Right renal cortex interstitium (tissue), 3 donors: ENCODE measurements around the gene CCNF. TPM values are rescaled to one million over a fixed set of nuclear protein-coding genes. Genes with fewer than 3 reads are reported as not detected.
"Not testable (repeated sequence)": the region's sequence is repeated elsewhere in the genome, so short reads cannot be mapped to it uniquely, and the experiment has no call there.

Source experiments
- DNase-seq, 3 donors: peaks; one replicate each; pipeline ENCODE4 v3.0.0-alpha.2; 2013; ENCODE audit warnings: low read depth in 3 of 3, low spot score in 2 of 3
- polyA plus RNA-seq, 3 donors: library from polyadenylated mRNA; unstranded; fragments of 120-200 nt; gene quantifications; one replicate each; pipeline ENCODE4 v1.2.1, GENCODE V29; 2013; ENCODE audit not compliant: insufficient read length in 3 of 3

CCNF gene
- polyA plus RNA-seq, 3 donors, result 9.8 to 10.3 (median 9.9) TPM

DNA sequence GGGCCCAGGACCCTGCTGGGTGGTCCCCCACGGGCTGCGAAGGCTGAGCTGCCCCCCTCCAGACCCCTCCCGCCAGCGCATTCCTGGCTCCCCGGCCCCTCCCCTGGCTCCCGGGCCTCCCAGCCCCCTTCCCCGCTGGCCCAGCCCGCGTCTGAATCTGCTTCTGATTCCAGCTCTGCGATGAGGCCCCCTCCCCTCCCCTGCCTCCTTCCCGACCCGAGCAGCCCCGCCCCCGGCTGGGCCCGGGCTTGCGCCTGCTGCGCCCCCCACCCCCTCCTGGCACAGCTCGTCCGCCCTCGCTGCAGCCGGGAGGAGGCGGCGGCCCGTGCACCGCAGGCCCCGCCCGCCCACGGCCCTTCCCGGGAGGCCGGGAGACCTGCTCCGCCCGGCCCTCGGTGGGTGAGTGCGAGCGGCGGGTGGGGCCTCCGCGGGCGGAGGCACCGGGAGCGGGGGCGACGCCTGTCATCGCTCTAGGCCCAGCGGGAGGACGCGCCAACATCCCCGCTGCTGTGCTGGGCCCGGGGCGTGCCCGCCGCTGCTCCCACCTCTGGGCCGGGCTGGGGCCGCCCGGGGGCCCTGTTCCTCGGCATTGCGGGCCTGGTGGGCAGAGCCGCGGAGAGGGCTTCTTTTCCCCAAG is 41.9 kb downstream of the CCNF start, which contains the start of gene NTN3:
Gene NTN3 (plus strand): TSS at position 282 of the 637 bp plus-strand sequence. CDS start 405 bp downstream, outside the sequence.
- no peak for DNase-seq

DNA sequence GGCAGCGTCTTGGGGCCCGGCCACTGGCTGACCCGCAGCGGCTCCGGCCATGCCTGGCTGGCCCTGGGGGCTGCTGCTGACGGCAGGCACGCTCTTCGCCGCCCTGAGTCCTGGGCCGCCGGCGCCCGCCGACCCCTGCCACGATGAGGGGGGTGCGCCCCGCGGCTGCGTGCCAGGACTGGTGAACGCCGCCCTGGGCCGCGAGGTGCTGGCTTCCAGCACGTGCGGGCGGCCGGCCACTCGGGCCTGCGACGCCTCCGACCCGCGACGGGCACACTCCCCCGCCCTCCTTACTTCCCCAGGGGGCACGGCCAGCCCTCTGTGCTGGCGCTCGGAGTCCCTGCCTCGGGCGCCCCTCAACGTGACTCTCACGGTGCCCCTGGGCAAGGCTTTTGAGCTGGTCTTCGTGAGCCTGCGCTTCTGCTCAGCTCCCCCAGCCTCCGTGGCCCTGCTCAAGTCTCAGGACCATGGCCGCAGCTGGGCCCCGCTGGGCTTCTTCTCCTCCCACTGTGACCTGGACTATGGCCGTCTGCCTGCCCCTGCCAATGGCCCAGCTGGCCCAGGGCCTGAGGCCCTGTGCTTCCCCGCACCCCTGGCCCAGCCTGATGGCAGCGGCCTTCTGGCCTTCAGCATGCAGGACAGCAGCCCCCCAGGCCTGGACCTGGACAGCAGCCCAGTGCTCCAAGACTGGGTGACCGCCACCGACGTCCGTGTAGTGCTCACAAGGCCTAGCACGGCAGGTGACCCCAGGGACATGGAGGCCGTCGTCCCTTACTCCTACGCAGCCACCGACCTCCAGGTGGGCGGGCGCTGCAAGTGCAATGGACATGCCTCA is 42.6 kb downstream of the CCNF start:
- no peak for DNase-seq

DNA sequence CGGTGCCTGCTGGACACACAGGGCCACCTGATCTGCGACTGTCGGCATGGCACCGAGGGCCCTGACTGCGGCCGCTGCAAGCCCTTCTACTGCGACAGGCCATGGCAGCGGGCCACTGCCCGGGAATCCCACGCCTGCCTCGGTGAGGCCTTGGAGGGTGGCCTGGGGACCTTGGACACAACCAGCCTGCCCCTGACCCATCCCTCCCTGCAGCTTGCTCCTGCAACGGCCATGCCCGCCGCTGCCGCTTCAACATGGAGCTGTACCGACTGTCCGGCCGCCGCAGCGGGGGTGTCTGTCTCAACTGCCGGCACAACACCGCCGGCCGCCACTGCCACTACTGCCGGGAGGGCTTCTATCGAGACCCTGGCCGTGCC is 43.2 kb downstream of the CCNF start:
- DNase-seq, result no peak

DNA sequence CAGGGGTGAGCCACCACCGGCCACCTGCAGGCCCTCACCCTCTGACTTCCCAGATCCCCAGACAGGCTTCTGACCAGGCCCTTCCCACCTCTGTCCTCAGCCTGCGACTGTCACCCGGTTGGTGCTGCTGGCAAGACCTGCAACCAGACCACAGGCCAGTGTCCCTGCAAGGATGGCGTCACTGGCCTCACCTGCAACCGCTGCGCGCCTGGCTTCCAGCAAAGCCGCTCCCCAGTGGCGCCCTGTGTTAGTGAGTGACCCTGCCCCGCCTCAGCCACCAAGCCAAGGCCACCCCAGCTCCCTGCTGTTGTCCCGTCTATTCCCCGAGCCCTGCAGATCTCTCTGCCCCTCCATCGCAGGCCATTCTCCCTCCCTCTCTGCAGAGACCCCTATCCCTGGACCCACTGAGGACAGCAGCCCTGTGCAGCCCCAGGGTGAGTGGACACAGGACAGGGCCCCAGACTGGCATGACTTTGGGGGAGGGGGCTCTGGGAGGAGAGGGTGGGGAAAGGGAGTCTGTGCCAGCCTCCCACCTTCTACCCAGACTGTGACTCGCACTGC is 43.7 kb downstream of the CCNF start:
- no peak for DNase-seq

DNA sequence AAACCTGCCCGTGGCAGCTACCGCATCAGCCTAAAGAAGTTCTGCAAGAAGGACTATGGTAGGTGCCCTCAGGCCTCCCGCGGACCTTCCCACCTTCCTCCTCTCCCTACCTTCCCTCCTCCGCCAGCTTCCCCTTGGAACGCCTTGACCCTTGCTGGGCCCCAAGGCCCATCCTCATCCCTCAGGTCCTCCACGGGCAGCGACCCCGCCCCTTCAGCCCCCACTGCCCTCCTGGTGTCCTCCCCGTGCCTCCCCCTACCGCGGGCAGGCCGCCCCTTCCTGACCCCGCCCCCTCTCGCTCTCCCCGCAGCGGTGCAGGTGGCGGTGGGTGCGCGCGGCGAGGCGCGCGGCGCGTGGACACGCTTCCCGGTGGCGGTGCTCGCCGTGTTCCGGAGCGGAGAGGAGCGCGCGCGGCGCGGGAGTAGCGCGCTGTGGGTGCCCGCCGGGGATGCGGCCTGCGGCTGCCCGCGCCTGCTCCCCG is 44.2 kb downstream of the CCNF start:
- no peak for DNase-seq

DNA sequence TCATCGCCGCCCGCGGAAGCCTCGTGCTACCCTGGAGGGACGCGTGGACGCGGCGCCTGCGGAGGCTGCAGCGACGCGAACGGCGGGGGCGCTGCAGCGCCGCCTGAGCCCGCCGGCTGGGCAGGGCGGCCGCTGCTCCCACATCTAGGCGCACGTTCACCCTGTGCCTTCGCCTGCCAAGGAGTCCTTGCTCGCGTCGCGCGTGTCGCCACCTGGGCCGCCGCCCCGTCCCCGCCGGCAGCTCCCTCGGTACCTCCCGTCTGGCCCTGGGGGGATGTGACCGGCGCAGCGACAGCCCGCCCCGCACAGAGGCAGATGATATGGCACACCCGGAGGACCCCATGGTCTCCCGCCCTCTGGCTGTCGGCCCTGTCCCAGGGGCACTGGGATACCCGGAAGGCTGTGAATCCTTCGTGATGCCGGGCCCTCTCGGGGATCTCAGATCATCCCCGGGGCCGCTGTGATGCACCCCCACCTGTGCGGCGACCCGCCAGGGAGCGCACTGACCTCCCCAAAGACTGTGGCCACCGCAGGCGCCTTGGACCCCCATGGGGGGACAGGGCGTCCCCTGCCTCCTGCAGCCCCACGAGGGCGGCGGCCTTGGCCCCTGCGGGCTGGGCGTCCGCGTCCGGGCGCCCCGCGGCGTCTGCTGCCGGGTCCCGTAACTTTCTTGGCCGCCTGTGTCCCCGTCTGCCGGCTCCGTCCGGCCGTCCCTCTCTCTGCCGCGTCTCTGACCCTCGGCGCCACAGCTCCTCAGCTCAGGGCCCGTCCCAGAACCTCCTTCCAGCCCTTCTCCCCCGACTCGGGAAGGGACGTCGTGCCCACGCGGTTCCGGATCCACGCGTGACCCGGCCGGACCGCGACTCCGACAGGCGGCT is 45.0 kb downstream of the CCNF start:
- no peak for DNase-seq

DNA sequence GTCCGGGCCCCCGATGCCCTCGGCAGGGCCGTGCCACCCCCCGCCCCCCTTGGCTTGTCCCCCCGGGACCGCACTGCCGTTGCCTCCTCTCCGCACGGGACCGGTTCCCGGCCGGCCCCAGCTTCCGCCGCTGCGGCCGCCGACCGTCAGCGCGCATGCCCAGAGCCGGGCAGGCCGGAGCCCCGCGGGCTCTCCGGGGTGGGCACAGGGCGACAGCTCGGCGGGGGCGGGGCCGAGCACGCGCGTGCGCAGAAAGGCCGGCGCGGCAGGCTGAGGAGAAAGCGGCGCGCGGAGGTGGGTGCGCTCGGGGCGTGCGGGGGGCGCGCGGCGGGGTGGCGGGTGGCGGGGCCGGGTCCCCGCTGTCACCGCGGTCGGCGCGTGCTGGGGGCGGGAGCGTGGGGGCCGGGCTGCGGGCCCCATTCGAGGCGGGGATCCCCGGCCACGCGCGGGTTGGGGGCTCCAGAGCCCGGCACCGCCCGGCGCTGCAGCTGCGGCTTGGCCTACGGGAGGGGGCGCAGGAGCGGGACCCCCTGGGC is 45.7 kb downstream of the CCNF start, which contains the start of gene TBC1D24:
Gene TBC1D24 (plus strand): TSS at position 251 of the 536 bp plus-strand sequence. CDS start 21,022 bp downstream, outside the sequence.
- peak in 1 of 3 donors; percentile 69 for DNase-seq

DNA sequence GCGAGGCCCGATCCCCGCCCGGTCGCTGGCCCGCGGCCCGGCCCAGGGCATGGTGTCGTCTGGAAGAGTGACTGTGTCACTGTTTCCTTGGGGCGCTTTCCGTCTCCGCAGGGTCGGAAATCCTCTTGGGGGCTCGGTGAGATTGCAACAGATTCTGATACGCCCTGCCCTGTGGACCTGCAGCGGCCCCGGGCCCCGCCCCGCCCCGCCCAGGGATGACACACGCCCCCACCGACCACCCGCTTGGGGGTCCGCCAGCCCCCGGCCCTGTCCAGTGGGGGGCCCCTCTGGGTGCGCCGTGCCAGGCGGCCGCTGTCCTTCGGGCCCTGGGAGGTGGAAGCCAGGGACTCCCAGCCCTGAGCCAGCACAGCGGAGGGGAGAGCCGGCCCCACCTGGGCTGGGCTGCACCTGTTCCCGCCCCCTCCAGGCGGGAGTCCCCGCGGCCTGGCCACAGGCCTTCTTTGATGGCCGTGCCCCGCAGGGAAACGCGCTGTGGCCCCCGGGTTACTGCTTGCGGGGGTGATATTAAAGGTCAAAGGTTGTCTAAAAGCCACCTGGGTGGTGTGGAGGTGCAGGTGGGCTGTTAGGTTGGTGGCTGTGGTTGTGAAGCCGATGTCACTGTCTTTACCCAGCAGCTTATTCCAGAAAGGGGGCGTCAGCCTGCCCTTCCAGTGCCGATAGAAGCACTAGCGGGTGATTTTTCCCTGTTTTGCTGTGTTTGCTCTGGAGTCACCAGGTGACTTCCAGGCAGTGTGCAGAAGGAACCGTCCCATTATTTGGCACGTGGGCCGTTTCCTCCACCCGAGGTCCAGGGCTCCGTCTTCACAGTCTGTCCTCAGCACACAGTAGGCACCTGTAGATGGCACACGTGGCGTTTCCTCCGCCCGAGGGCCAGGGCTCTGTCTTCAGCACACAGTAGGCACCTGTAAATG is 46.4 kb downstream of the CCNF start:
- no peak for DNase-seq

DNA sequence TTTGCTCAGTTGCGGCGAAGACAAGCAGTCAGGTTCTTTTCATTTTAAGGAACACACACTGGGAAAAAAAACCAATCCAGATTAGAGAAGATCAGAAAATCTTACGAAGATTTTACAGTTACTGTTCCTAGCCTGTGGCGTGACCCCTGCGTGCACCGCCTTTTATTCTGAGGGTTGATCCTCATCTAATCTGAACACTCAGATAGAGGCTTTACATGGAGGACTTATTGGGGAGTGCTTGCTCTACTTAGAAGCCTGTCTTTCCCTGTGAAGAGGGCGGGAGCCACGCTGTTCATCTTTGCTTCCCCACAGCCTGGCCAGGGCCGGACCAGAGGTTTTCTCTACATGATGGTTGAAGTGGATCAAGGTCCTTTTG is 47.1 kb downstream of the CCNF start:
- no peak for DNase-seq

DNA sequence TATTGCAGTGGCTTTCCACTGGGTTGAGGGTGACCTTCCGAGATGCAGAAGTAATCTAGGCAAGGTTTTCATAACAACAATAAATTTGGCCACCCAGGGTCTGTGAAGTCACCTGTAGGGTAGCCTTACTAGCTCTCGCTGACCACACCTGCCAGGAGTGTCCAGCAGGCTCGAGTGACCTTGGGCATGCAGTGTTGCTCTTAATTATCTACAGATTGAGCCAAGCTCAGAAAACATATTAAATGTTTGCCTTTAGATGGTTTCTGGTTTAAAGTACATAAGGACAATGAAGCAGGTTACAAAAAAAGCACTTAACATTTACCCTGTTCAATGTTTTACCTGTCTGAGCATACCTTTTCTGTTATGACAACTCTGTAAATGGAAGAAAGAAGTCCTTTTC is 47.5 kb downstream of the CCNF start:
- DNase-seq, result no peak

DNA sequence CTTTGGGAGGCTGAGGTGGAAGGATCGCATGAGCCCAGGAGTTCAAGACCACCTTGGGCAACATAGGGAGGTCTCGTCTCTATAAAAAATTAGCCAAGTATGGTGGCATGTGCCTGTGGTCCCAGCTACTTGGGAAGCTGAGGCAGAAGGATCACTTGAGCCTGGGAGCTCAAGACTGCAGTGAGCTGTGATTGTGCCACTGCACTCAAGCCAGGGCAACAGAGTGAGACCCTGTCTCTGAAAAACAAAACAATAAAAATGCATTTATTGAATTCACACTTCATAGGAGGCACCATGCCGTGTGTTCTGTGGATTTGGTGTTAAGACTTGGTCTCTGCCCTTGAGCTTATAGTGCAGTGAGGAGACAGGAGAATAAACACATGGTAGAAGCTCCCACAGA is 48.1 kb downstream of the CCNF start:
- no peak for DNase-seq

DNA sequence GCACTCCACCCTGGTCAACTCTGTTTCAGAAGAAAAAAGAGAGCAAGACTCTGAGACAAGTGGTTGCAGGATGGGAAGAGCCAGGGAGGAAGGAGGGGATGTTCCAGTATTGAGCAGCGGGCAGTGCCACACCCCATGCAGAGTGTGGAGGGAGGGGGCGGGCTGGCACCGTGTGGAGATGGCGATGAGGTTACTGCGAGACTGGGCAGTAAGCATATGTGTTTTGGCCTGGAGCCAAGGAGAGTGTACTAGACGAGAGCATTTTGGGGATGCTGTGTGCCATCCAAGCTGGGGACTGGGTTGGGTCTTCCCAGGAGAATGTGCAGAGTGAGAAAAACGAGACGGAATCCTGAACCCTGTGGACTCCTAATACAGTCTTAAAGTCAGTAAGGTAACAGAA is 49.0 kb downstream of the CCNF start:
- no peak for DNase-seq

DNA sequence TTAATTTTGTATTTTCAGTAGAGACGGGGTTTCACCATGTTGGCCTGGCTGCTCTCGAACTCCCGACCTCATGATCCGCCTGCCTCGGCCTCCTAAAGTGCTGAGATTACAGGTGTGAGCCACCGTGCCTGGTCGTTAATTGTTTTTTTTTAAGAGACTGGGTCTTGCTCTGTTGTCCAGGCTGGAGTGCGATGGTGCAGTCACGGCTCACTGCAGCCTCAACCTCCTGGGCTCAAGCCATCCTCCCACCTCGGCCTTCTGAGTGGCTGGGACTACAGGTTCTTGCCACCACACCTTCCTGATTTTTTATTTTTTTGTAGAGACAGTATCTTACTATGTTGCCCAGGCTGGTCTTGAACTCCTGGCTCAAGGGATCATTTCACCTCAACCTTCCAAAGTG is 50.7 kb downstream of the CCNF start:
- not testable (repeated sequence) for DNase-seq

DNA sequence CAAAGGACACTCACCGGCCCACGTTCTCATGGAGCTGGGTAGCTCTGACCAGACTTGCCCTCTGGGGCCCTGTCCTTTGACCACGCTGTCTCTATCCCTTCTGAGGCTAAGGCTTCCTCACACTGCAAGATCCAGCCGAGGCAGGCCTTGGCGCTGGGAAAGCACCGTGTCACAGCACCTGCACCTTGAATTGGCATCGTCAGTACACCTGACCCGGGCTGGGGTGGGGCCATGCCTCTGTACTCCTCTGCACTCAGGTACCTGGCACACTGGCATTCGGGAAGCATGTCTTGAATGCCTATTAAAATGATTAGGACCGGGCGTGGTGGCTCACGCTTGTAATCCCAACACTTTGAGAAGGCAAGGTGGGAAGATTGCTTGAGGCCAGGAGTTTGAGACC is 51.7 kb downstream of the CCNF start:
- no peak for DNase-seq

DNA sequence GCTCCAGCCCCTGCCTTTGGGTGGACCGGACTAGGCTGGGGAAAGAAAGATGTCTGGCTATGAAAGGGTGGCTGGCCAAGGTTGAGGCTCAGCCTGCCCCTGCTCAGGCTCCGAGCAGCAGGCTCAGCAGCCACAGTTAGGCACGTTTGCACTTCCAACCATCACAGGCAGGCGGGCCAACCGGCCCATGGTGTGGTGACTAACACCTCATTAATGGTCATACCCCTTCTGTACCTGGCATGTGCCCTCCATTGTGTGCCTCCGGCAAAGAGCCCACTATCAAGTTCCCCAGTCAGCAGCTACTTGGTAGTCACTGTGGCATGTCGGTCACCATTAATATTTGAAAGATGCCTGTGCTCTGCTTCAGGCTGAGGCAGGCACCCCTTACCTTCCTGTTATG is 52.4 kb downstream of the CCNF start:
- no peak for DNase-seq

DNA sequence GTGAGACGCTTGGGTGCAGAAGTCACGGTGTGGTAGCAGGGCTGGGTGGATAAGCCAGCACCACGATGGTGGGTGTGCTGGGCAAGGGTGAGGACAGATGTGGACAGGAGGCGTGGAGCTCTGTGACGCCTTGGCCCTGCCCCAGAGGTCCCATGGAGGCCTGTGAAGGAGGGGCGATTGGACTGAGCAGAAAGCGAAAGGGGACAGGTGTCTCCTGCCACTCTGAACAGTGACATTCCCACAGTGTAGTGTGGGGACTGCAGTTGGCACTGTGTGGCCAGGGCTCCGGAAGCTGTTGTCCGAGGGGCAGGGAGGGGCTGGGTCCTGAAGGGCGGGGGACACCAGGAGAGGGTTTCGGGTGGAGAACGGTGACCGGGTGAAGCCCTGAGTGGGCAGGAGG is 53.0 kb downstream of the CCNF start:
- DNase-seq, result no peak

DNA sequence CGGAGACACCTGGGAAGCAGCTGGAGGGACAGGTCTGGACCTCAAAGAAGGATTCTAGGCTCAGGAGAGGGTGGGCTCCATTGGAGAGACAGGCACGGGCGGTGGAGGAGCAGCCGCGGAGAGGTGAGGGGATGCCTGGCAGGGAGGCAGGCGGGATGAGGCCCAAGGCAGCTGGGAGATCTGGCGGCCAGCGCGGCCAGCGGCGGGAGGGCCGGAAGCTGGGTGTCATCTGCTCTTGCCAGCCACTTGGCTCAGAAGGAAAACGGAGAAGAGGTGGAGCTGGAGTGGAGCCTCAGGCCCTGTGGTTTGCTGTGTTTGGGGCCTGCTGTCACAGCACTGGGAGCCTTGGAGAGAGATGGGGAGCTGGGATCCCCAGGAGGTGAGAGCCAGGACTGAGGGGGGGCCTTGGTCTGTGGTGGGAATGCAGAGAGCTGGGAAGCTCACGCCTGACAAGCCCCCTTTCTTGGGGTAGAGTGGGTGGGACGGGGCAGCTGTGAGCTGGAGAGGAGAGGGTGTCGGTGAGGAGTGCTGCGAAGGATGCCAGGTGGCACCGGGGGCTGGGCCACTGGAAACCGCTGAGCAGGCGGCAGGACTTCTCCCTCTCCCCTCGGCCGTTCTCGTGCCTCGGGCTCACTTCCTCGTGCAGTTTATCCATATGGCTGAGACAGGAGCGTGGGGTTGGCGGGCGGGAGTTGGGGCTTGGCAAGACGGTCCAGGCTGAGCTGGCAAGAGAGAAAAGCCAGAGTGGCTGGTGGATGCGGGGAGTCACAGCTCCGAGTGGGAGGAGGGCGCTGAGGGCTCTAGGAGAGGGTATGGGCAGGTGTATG is 53.7 kb downstream of the CCNF start:
- DNase-seq, result no peak
